ENCODE data around the gene RAB28.

RAB28 gene

GRCh38 chr4:13367691-13368090 is 116.4 kb downstream of the RAB28 start:
- H3K4me2 ChIP-seq (ENCODE audit: low read depth, low read length) = no peak overlapping the region
- no peaks in the 10 kb centered on the region for H3F3A ChIP-seq (ENCODE audit: insufficient read depth, low read length)
- H3K36me3 ChIP-seq (replicated peaks; ENCODE audit: insufficient read depth, low read length) = no peaks in the 10 kb centered on the region
- H3K4me1 ChIP-seq (ENCODE audit: low read length) = no peaks in the 10 kb centered on the region
- H3K9ac ChIP-seq (ENCODE audit: low read length) = no peak overlapping the region
- no peaks in the 10 kb centered on the region for H3K9me2 ChIP-seq (replicated peaks; ENCODE audit: insufficient read depth, low read length)
- no peak overlapping the region for H2AFZ ChIP-seq (ENCODE audit: low read length)
- no peak overlapping the region for H3K27ac ChIP-seq (ENCODE audit: low read length)
- no peaks in the 10 kb centered on the region for H3K9me3 ChIP-seq (replicated peaks; ENCODE audit: insufficient read depth, low read length)
- TF ChIP-seq, protein P1, sequence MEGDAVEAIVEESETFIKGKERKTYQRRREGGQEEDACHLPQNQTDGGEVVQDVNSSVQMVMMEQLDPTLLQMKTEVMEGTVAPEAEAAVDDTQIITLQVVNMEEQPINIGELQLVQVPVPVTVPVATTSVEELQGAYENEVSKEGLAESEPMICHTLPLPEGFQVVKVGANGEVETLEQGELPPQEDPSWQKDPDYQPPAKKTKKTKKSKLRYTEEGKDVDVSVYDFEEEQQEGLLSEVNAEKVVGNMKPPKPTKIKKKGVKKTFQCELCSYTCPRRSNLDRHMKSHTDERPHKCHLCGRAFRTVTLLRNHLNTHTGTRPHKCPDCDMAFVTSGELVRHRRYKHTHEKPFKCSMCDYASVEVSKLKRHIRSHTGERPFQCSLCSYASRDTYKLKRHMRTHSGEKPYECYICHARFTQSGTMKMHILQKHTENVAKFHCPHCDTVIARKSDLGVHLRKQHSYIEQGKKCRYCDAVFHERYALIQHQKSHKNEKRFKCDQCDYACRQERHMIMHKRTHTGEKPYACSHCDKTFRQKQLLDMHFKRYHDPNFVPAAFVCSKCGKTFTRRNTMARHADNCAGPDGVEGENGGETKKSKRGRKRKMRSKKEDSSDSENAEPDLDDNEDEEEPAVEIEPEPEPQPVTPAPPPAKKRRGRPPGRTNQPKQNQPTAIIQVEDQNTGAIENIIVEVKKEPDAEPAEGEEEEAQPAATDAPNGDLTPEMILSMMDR (IDR thresholded peaks at IDR 0.05; ENCODE audit: low read length) = no peak
- TF ChIP-seq EZH2phosphoT487 (IDR thresholded peaks at IDR 0.05; ENCODE audit: low read length) (no peak), EZH2 (optimal IDR thresholded peaks at IDR 0.05; ENCODE audit: low read depth, low read length) (no peak)
- no peaks in the 10 kb centered on the region for H3K27me3 ChIP-seq (replicated peaks; ENCODE audit: insufficient read depth, low read length)
- H3K79me2 ChIP-seq (ENCODE audit: low read length) = no peaks in the 10 kb centered on the region
- no peak overlapping the region for H3K4me3 ChIP-seq (ENCODE audit: low read length)
- H4K20me1 ChIP-seq (ENCODE audit: insufficient read depth, low read length) = no peaks in the 10 kb centered on the region
- no peak for DNase-seq

GRCh38 chr4:13367244-13367643 is 116.9 kb downstream of the RAB28 start:
- Histone ChIP-seq H3K79me2 (ENCODE audit: low read length) (no peaks in the 10 kb centered on the region), H3K4me2 (ENCODE audit: low read depth, low read length) (no peak overlapping the region), H3K9ac (ENCODE audit: low read length) (no peak overlapping the region), H4K20me1 (ENCODE audit: insufficient read depth, low read length) (no peaks in the 10 kb centered on the region), H3K9me3 (replicated peaks; ENCODE audit: insufficient read depth, low read length) (no peaks in the 10 kb centered on the region), H3K36me3 (replicated peaks; ENCODE audit: insufficient read depth, low read length) (no peaks in the 10 kb centered on the region), H2AFZ (ENCODE audit: low read length) (no peak overlapping the region), H3K4me3 (ENCODE audit: low read length) (no peak overlapping the region), H3K4me1 (ENCODE audit: low read length) (no peaks in the 10 kb centered on the region), H3K9me2 (replicated peaks; ENCODE audit: insufficient read depth, low read length) (no peaks in the 10 kb centered on the region), H3F3A (ENCODE audit: insufficient read depth, low read length) (no peaks in the 10 kb centered on the region), H3K27me3 (replicated peaks; ENCODE audit: insufficient read depth, low read length) (no peaks in the 10 kb centered on the region), H3K27ac (ENCODE audit: low read length) (no peak overlapping the region)
- TF ChIP-seq, protein P1 (IDR thresholded peaks at IDR 0.05; ENCODE audit: low read length) = no peak
- no peak for TF ChIP-seq EZH2phosphoT487 (IDR thresholded peaks at IDR 0.05; ENCODE audit: low read length)
- TF ChIP-seq EZH2 (optimal IDR thresholded peaks at IDR 0.05; ENCODE audit: low read depth, low read length) = no peak
- no peak for DNase-seq

DNA sequence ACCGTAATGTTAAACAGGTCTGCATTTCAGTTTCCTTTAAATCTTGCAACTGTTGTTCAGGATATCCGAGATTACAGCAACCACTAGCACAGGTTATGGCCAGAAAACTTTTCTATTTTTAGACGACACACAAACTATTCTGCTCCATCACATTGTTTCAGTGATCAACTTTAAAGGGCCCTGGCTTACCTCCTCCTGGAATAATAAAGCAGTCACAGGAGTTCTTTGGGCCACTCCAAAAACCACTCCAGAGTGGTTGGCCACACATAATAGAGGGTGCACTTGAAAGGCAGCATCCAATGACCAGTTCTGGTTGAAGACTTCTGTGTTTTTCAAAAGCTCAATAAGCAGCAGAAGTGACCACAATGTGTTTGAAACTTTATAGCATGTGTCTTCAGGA is 118.9 kb downstream of the RAB28 start:
- no peaks in the 10 kb centered on the region for H3K79me2 ChIP-seq (ENCODE audit: low read length)
- H3K36me3 ChIP-seq (replicated peaks; ENCODE audit: insufficient read depth, low read length) = no peaks in the 10 kb centered on the region
- H3F3A ChIP-seq (ENCODE audit: insufficient read depth, low read length) = no peaks in the 10 kb centered on the region
- H3K9ac ChIP-seq (ENCODE audit: low read length) = no peak overlapping the region
- no peak overlapping the region for H3K4me2 ChIP-seq (ENCODE audit: low read depth, low read length)
- no peaks in the 10 kb centered on the region for H4K20me1 ChIP-seq (ENCODE audit: insufficient read depth, low read length)
- H3K4me3 ChIP-seq (ENCODE audit: low read length) = no peak overlapping the region
- no peaks in the 10 kb centered on the region for H3K27me3 ChIP-seq (replicated peaks; ENCODE audit: insufficient read depth, low read length)
- no peaks in the 10 kb centered on the region for H3K4me1 ChIP-seq (ENCODE audit: low read length)
- H2AFZ ChIP-seq (ENCODE audit: low read length) = no peak overlapping the region
- H3K27ac ChIP-seq (ENCODE audit: low read length) = no peak overlapping the region
- TF ChIP-seq, protein P1 (IDR thresholded peaks at IDR 0.05; ENCODE audit: low read length) = no peak
- TF ChIP-seq EZH2 (optimal IDR thresholded peaks at IDR 0.05; ENCODE audit: low read depth, low read length) = no peak
- TF ChIP-seq EZH2phosphoT487 (IDR thresholded peaks at IDR 0.05; ENCODE audit: low read length) = no peak
- H3K9me3 ChIP-seq (replicated peaks; ENCODE audit: insufficient read depth, low read length) = no peaks in the 10 kb centered on the region
- H3K9me2 ChIP-seq (replicated peaks; ENCODE audit: insufficient read depth, low read length) = no peaks in the 10 kb centered on the region
- no peak for DNase-seq

Measured in MM.1S (cell line).